A549 (cell line): Measurements from ENCODE around the gene MPC2. TPM values are rescaled to one million over a fixed set of nuclear protein-coding genes. Genes with fewer than 3 reads are reported as not detected.

Experiments
- ATAC-seq, 2 experiments: fragments of 200-7000 bp in 1 of 2; fragments of >200 bp in 1 of 2; cut with Nextera tagmentation in 1 of 2; cut with Tn5 transposase in 1 of 2; 3 replicates each; pipeline versions ENCODE4 v1.8.0 to v1.9.1; 2018 to 2020; ENCODE audit warnings: mild to moderate bottlenecking in 1 of 2, moderate library complexity in 1 of 2
- CTCF ChIA-PET: fragments of 300-600 bp; sonication (Branson Sonifier 250); formaldehyde crosslinking; extraction: SDS; loops from one replicate; lab custom pipeline; 2021; ENCODE audit warnings: antibody characterized with exemption, inconsistent platforms; lab: Yijun Ruan, JAX
- POLR2A ChIA-PET: fragments of 350-600 bp; formaldehyde crosslinking; extraction: SDS; loops from one replicate; lab custom pipeline; 2021; ENCODE audit warnings: antibody characterized with exemption, inconsistent platforms; lab: Yijun Ruan, JAX
- DNase-seq, 2 experiments: peaks; one replicate each; pipeline versions ENCODE4 v3.0.0 to v3.0.0-alpha.2; 2011 to 2016; ENCODE audit warnings: low read depth in 1 of 2, low spot score in 1 of 2
- FAIRE-seq: peaks from 2 replicates; lab custom pipeline; 2011; peaks lifted over from hg19 to GRCh38; lab: Jason Lieb, UNC
- H3K27ac ChIP-seq, 2 experiments: fragments of >200 bp; sonication (Bioruptor Twin); formaldehyde crosslinking; 3 replicates each; pipeline ENCODE4 v1.5.1; 2016 to 2017
- H3K4me1 ChIP-seq: fragments of >200 bp; sonication (Bioruptor Twin); formaldehyde crosslinking; 3 replicates; pipeline ENCODE4 v1.6.1; 2016
- H3K4me2 ChIP-seq: fragments of >200 bp; sonication (Bioruptor Twin); formaldehyde crosslinking; 3 replicates; pipeline ENCODE4 v1.6.1; 2016
- H3K4me3 ChIP-seq: fragments of >200 bp; sonication (Bioruptor Twin); formaldehyde crosslinking; 3 replicates; pipeline ENCODE4 v1.5.1; 2016
- H3K9me3 ChIP-seq: fragments of >200 bp; sonication (Bioruptor Twin); formaldehyde crosslinking; 3 replicates; pipeline ENCODE4 v1.6.1; 2016
- CBX8 ChIP-seq: fragments of 200-600 bp; sonication (generic); IDR thresholded peaks from 2 replicates; pipeline ENCODE4 v1.6.1; 2016
- CEBPB ChIP-seq, 2 experiments: fragments of >200 bp in 1 of 2; sonication (Bioruptor Twin) in 1 of 2; formaldehyde crosslinking in 1 of 2; IDR thresholded peaks; 2 replicates each; pipeline ENCODE4 v1.6.1; 2012 to 2016
- E2F6 ChIP-seq: IDR thresholded peaks from 2 replicates; pipeline ENCODE4 v1.6.1; 2012; ENCODE audit warnings: low read depth, borderline replicate concordance
- EHF ChIP-seq: fragments of 250-450 bp; sonication (Bioruptor Pico); IDR thresholded peaks from 2 replicates; pipeline ENCODE4 v1.5.0; 2020; ENCODE audit warnings: mild to moderate bottlenecking
- FOSB ChIP-seq: fragments of 250-450 bp; sonication (Bioruptor Pico); IDR thresholded peaks from 2 replicates; pipeline ENCODE4 v1.5.0; 2020; ENCODE audit warnings: mild to moderate bottlenecking, moderate library complexity
- FOXS1 ChIP-seq: fragments of 250-450 bp; sonication (Bioruptor Pico); IDR thresholded peaks from 2 replicates; pipeline ENCODE4 v1.5.0; 2020; ENCODE audit warnings: mild to moderate bottlenecking, moderate library complexity
- HEYL ChIP-seq: fragments of 250-450 bp; sonication (Bioruptor Pico); IDR thresholded peaks from 2 replicates; pipeline ENCODE4 v1.8.0; 2021; ENCODE audit warnings: mild to moderate bottlenecking, moderate library complexity
- HMGXB4 ChIP-seq: fragments of 250-450 bp; sonication (Bioruptor Pico); IDR thresholded peaks from 2 replicates; pipeline ENCODE4 v1.5.0; 2021; ENCODE audit warnings: mild to moderate bottlenecking, moderate library complexity, borderline replicate concordance
- HOXB13 ChIP-seq: fragments of 250-450 bp; sonication (Bioruptor Pico); IDR thresholded peaks from 2 replicates; pipeline ENCODE4 v1.5.0; 2020; ENCODE audit warnings: low read depth, mild to moderate bottlenecking, moderate library complexity
- MAZ ChIP-seq: fragments of 150-350 bp; IDR thresholded peaks from 2 replicates; pipeline ENCODE4 v1.6.1; 2014; ENCODE audit warnings: antibody characterized with exemption, low read depth, low read length, borderline replicate concordance
- NPAS2 ChIP-seq: fragments of 250-450 bp; sonication (Bioruptor Pico); IDR thresholded peaks from 2 replicates; pipeline ENCODE4 v1.8.0; 2022; ENCODE audit warnings: mild to moderate bottlenecking, moderate library complexity, borderline replicate concordance
- POLR2A ChIP-seq: IDR thresholded peaks from 2 replicates; pipeline ENCODE4 v1.6.1; 2012; ENCODE audit warnings: mild to moderate bottlenecking, low read length
- RAD21 ChIP-seq, 2 experiments: fragments of >200 bp in 1 of 2; sonication (Bioruptor Twin) in 1 of 2; formaldehyde crosslinking in 1 of 2; IDR thresholded peaks in 1 of 2; conservative IDR thresholded peaks in 1 of 2; 2 replicates in 1 of 2; 3 replicates in 1 of 2; pipeline ENCODE4 v1.6.1; 2012 to 2018; ENCODE audit warnings: inconsistent platforms in 1 of 2
- REST ChIP-seq: fragments of 200-600 bp; sonication (generic); IDR thresholded peaks from 2 replicates; pipeline ENCODE4 v1.6.1; 2016; ENCODE audit warnings: antibody characterized with exemption, mild to moderate bottlenecking, moderate library complexity
- SMC3 ChIP-seq: fragments of >200 bp; sonication (Bioruptor Twin); formaldehyde crosslinking; IDR thresholded peaks from 3 replicates; pipeline ENCODE4 v1.6.1; 2018; ENCODE audit warnings: inconsistent platforms
- TP53 ChIP-seq: fragments of 250-450 bp; sonication (Bioruptor Pico); IDR thresholded peaks from 2 replicates; pipeline ENCODE4 v1.5.0; 2021; ENCODE audit warnings: mild to moderate bottlenecking, moderate library complexity
- USF2 ChIP-seq: fragments of 450-650 bp; IDR thresholded peaks from 2 replicates; pipeline ENCODE4 v1.6.1; 2014; ENCODE audit warnings: antibody characterized with exemption
- ZFP36 ChIP-seq: fragments of 450-650 bp; IDR thresholded peaks from 2 replicates; pipeline ENCODE4 v1.6.1; 2014; ENCODE audit warnings: borderline replicate concordance; ENCODE audit not compliant: partially characterized antibody
- ZNF302 ChIP-seq: fragments of 250-450 bp; sonication (Bioruptor Pico); IDR thresholded peaks from 2 replicates; pipeline ENCODE4 v1.9.0; 2021; ENCODE audit warnings: inconsistent platforms, mild to moderate bottlenecking, moderate library complexity
- ZSCAN20 ChIP-seq: fragments of 250-450 bp; sonication (Bioruptor Pico); IDR thresholded peaks from 2 replicates; pipeline ENCODE4 v1.8.0; 2022; ENCODE audit warnings: mild to moderate bottlenecking, moderate library complexity
- WGBS: methylation state at CpG from one replicate; pipeline ENCODE4 v1.1.6; 2017; ENCODE audit errors: missing lambda C conversion rate; 5-methylcytosine and 5-hydroxymethylcytosine counted together
- polyA plus RNA-seq, 4 experiments: library from polyadenylated mRNA; depleted of rRNA in 3 of 4; stranded (reverse); fragments of >200 nt; fragmentation: RNase III in 1 of 4; extraction: RNeasy Plus Mini Kit Qiagen cat#74134 plus additional on column Dnase treatment in 1 of 4; gene quantifications; 2 replicates in 3 of 4; 3 replicates in 1 of 4; pipeline ENCODE4 v1.2.3, GENCODE V29; 2011 to 2017

The MPC2 gene
- polyA plus RNA-seq, 2 of the 4 experiments (the other 2 are of a cell fraction): 53.0 to 120 TPM

GRCh38 chr1:167947733-167948132 is 10.9 kb upstream of the MPC2 start:
- H3K9me3 ChIP-seq: no peaks in the 10 kb centered on the region
- ATAC-seq: no peak
- no peak overlapping the region for H3K4me3 ChIP-seq
- TF ChIP-seq ZSCAN20 (CRISPR knock-in tag): no peak
- TF ChIP-seq FOXS1: no peak
- no peak for TF ChIP-seq RAD21 (conservative IDR thresholded peaks at IDR 0.05 in 1 of 2, IDR thresholded peaks at IDR 0.05 in 1 of 2)
- no peak for TF ChIP-seq CEBPB (IDR thresholded peaks at IDR 0.05)
- no peak for TF ChIP-seq ZNF302 (CRISPR knock-in tag)
- no peak for TF ChIP-seq HEYL
- no peak for TF ChIP-seq USF2
- no peak for TF ChIP-seq SMC3
- TF ChIP-seq HMGXB4 (CRISPR knock-in tag): no peak
- no peak for TF ChIP-seq MAZ
- no peak for TF ChIP-seq FOSB (CRISPR knock-in tag)
- TF ChIP-seq, all 56 proteins: peak for 0
- H3K4me2 ChIP-seq: no peak overlapping the region; the same call in 2 of the 3 replicates
- WGBS: 60% methylated on average over 2 of the region's 2 CpGs
- no peak overlapping the region for H3K27ac ChIP-seq
- DNase-seq (no peak), FAIRE-seq (no peak)
- ChIA-PET CTCF (no interaction called here), POLR2A (no interaction called here)
- H3K4me1 ChIP-seq: peaks cover 35% of the 10 kb centered on the region

- Histone ChIP-seq H3K4me1 (peaks cover 26% of the 10 kb centered on the region; the same call in 2 of the 3 replicates), H3K27ac (no peak overlapping the region), H3K4me3 (no peak overlapping the region), H3K9me3 (no peaks in the 10 kb centered on the region), H3K4me2 (no peak overlapping the region)
- TF ChIP-seq EHF (no peak), ZNF302 (CRISPR knock-in tag) (no peak), NPAS2 (CRISPR knock-in tag) (no peak), POLR2A (no peak), REST (no peak), CBX8 (no peak), HOXB13 (CRISPR knock-in tag) (no peak), TP53 (CRISPR knock-in tag) (no peak), ZFP36 (no peak), E2F6 (no peak)
- ATAC-seq (no peak), FAIRE-seq (no peak), DNase-seq (no peak)
- WGBS: 82% methylated on average over 9 of the region's 9 CpGs
- ChIA-PET POLR2A (no interaction called here), CTCF (no interaction called here)
These were observed 6.7 kb upstream of the MPC2 start for GRCh38 chr1:167943541-167943940.
